Loucy (cell line): ENCODE data around the gene MAP2K4.

Experiments used
- H2AFZ ChIP-seq: fragments of 200-600 bp; sonication (generic); 2 replicates; pipeline ENCODE4 v1.6.0; 2016; ENCODE audit warnings: antibody characterized with exemption, mild to moderate bottlenecking, low read length, moderate library complexity
- H3F3A ChIP-seq: fragments of 200-600 bp; 2 replicates; pipeline ENCODE4 v1.6.0; 2016; ENCODE audit warnings: antibody characterized with exemption, low read depth, mild to moderate bottlenecking
- H3K27me3 ChIP-seq: fragments of 200-600 bp; sonication (generic); 2 replicates; pipeline ENCODE4 v1.6.1; 2014; ENCODE audit warnings: low read length, mild to moderate bottlenecking; ENCODE audit not compliant: insufficient read depth, poor library complexity, severe bottlenecking
- H3K36me3 ChIP-seq: fragments of 200-600 bp; sonication (generic); 2 replicates; pipeline ENCODE4 v1.6.1; 2016; ENCODE audit warnings: low read length; ENCODE audit not compliant: insufficient read depth
- H3K4me1 ChIP-seq: fragments of 200-600 bp; sonication (generic); 2 replicates; pipeline ENCODE4 v1.5.1; 2014; ENCODE audit warnings: low read length, mild to moderate bottlenecking; ENCODE audit not compliant: insufficient read depth, poor library complexity, severe bottlenecking
- H3K4me2 ChIP-seq: fragments of 200-600 bp; sonication (generic); 2 replicates; pipeline ENCODE4 v1.6.0; 2014; ENCODE audit warnings: antibody characterized with exemption, low read length, low read depth, mild to moderate bottlenecking; ENCODE audit not compliant: poor library complexity, severe bottlenecking
- H3K4me3 ChIP-seq: fragments of 200-600 bp; sonication (generic); 2 replicates; pipeline ENCODE4 v1.5.1; 2014; ENCODE audit warnings: low read length, mild to moderate bottlenecking, mixed read lengths; ENCODE audit not compliant: poor library complexity, severe bottlenecking
- H3K79me2 ChIP-seq: fragments of 200-600 bp; sonication (generic); 2 replicates; pipeline ENCODE4 v1.6.1; 2014; ENCODE audit warnings: low read length; ENCODE audit not compliant: insufficient read depth
- H3K9ac ChIP-seq: fragments of 200-600 bp; sonication (generic); 2 replicates; pipeline ENCODE4 v1.6.0; 2014; ENCODE audit warnings: mild to moderate bottlenecking, low read depth, low read length, moderate library complexity; ENCODE audit not compliant: poor library complexity, severe bottlenecking
- H3K9me2 ChIP-seq: fragments of 200-600 bp; sonication (generic); replicated peaks from 2 replicates; pipeline ENCODE4 v1.6.1; 2016; ENCODE audit warnings: low read depth, low read length, mixed read lengths
- H3K9me3 ChIP-seq: fragments of 200-600 bp; sonication (generic); 2 replicates; pipeline ENCODE4 v1.6.1; 2014; ENCODE audit warnings: mild to moderate bottlenecking, antibody characterized with exemption, low read length, low read depth; ENCODE audit not compliant: insufficient read depth
- H4K20me1 ChIP-seq: fragments of 200-600 bp; sonication (generic); 2 replicates; pipeline ENCODE4 v1.6.0; 2014; ENCODE audit warnings: antibody characterized with exemption, low read length, mild to moderate bottlenecking; ENCODE audit not compliant: insufficient read depth, poor library complexity, severe bottlenecking
- EZH2phosphoT487 ChIP-seq: fragments of 200-600 bp; IDR thresholded peaks from 2 replicates; pipeline ENCODE4 v1.6.1; 2018; ENCODE audit warnings: antibody characterized with exemption, mild to moderate bottlenecking, moderate library complexity, borderline replicate concordance
- TF ChIP-seq, protein P1 (sequence below): fragments of 200-600 bp; sonication (generic); conservative IDR thresholded peaks from 2 replicates; pipeline ENCODE4 v1.5.1; 2014; ENCODE audit warnings: mild to moderate bottlenecking, antibody characterized with exemption, low read length

MAP2K4 gene

DNA sequence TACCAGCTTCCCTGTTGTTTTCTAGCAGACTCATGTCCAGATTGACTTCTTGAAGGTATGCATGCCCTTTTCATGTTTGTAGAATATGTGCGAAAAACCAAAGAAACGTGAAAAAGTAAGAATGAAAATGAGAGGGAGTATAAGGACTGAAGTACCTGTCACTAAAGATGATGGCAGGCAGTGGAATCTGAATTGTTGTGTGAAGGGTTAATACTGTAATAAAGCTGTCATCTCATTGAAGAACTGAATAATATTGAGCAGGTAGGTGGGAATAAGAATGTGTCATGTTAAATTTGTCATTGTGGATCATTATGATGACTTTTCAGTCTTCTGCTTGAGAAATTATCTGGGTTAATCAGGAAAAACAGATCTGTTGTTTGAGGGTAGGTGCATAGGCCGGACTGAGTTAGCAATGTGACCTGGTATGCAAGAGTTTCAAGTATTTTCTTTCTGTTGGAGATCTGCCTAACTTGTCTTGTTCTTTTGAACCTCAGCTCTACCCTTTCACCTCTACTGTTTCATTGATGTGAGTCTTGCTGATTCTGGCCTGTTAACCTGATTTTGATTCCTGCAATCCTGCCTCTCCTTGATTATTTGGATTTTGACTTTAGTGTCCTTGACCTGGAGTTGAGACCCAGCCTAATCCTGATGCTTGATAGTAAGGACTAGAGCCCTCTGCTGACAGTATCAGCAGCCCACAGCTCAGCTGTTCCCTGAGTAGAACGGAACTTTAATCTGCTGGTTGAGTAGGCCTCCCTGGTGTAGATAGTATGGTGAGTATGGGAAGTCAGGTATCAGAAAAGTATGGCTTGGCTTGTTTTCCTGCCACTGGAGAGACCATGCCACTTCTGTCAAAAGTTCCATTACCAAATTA is 64.6 kb downstream of the MAP2K4 start:
- Histone ChIP-seq H2AFZ (no peak overlapping the region), H3K36me3 (peaks cover 27% of the 10 kb centered on the region; the same call in 1 of the 2 replicates), H3K79me2 (peaks cover 5% of the 10 kb centered on the region; the same call in 1 of the 2 replicates), H3K9ac (no peak overlapping the region), H3K4me2 (no peak overlapping the region), H3K4me1 (no peaks in the 10 kb centered on the region), H3K9me2 (no peaks in the 10 kb centered on the region), H3K27me3 (no peaks in the 10 kb centered on the region), H3K4me3 (no peak overlapping the region), H4K20me1 (peaks cover 14% of the 10 kb centered on the region), H3F3A (no peaks in the 10 kb centered on the region), H3K9me3 (no peaks in the 10 kb centered on the region)
- TF ChIP-seq EZH2phosphoT487: no peak
- TF ChIP-seq, protein P1, sequence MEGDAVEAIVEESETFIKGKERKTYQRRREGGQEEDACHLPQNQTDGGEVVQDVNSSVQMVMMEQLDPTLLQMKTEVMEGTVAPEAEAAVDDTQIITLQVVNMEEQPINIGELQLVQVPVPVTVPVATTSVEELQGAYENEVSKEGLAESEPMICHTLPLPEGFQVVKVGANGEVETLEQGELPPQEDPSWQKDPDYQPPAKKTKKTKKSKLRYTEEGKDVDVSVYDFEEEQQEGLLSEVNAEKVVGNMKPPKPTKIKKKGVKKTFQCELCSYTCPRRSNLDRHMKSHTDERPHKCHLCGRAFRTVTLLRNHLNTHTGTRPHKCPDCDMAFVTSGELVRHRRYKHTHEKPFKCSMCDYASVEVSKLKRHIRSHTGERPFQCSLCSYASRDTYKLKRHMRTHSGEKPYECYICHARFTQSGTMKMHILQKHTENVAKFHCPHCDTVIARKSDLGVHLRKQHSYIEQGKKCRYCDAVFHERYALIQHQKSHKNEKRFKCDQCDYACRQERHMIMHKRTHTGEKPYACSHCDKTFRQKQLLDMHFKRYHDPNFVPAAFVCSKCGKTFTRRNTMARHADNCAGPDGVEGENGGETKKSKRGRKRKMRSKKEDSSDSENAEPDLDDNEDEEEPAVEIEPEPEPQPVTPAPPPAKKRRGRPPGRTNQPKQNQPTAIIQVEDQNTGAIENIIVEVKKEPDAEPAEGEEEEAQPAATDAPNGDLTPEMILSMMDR: 0 out of 2 replicates have a peak, but pooled peaks have one; percentile 26

DNA sequence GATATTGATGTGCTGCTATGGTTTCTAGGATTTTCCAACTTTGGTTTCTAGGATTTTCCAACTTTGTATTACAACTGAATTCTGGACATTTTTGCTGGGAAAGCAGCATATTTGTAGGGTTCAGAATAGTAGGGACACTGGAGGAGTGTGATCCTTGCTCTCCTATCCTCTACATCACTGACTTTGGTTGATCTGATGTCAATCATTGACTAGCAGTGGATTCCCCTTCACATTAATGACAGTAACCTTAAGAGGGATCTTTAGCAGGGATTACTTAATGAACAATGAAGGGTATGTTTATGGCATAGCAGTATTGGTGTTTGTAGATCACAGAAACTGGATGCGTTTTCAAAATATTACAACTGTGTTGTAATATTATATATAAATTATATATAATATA is 67.4 kb downstream of the MAP2K4 start:
- peaks cover 11% of the 10 kb centered on the region for H4K20me1 ChIP-seq
- no peaks in the 10 kb centered on the region for H3F3A ChIP-seq
- peaks cover 11% of the 10 kb centered on the region; the same call in 1 of the 2 replicates for H3K79me2 ChIP-seq
- peaks cover 17% of the 10 kb centered on the region; the same call in 1 of the 2 replicates for H3K36me3 ChIP-seq
- H3K9ac ChIP-seq: no peak overlapping the region
- H3K4me1 ChIP-seq: no peaks in the 10 kb centered on the region
- H3K9me2 ChIP-seq: no peaks in the 10 kb centered on the region
- no peaks in the 10 kb centered on the region for H3K27me3 ChIP-seq
- H3K4me2 ChIP-seq: no peak overlapping the region
- no peak overlapping the region for H3K4me3 ChIP-seq
- no peak overlapping the region for H2AFZ ChIP-seq
- TF ChIP-seq, protein P1: no peak
- TF ChIP-seq EZH2phosphoT487: no peak
- no peaks in the 10 kb centered on the region for H3K9me3 ChIP-seq

DNA sequence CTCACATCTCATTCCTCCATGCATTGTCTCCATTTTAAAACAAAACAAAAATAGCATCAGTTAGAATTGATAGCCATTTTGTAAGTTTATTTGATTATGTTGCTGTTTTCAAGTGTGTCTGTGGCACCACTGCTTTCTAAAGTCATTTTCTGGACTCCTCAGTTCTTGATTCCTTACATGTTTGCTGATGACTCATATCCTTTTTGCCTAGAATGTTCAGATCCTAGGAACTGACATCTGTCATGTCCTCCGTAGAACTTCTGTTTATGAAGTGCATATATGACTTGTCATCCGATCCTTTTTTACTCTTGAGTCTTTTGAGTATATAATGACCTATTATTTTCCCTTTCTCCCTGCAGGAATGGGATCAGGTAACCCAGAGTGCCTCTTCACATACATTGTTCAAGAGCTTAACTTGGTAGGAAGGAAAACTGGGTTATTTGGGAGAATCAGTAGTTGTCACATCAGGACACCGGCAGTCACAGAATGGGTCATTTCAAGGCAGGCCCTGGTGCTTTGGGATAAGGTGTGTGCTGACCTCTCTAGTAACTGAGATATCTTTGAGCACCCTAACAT is 69.2 kb downstream of the MAP2K4 start:
- Histone ChIP-seq H3K27me3 (no peaks in the 10 kb centered on the region), H4K20me1 (peaks cover 11% of the 10 kb centered on the region), H3K9me3 (no peaks in the 10 kb centered on the region), H3K9me2 (no peaks in the 10 kb centered on the region), H2AFZ (no peak overlapping the region), H3F3A (no peaks in the 10 kb centered on the region), H3K4me1 (no peaks in the 10 kb centered on the region), H3K9ac (no peak overlapping the region), H3K79me2 (peaks cover 8% of the 10 kb centered on the region; the same call in 1 of the 2 replicates), H3K4me3 (no peak overlapping the region), H3K4me2 (no peak overlapping the region), H3K36me3 (peaks cover 9% of the 10 kb centered on the region; the same call in 1 of the 2 replicates)
- no peak for TF ChIP-seq EZH2phosphoT487
- TF ChIP-seq, protein P1: no peak
